DOHH2 (cell line): Measurements from ENCODE around the gene ATP2B2.

Experiments used
- H3F3A ChIP-seq: fragments of 200-600 bp; sonication (generic), shearing (Covaris generic); 2 replicates; pipeline ENCODE4 v1.6.0; 2016; ENCODE audit warnings: antibody characterized with exemption, mild to moderate bottlenecking; ENCODE audit not compliant: control insufficient read depth, insufficient read depth
- H3K27ac ChIP-seq: fragments of 200-600 bp; sonication (generic); 2 replicates; pipeline ENCODE4 v1.5.1; 2014; ENCODE audit warnings: low read depth, mild to moderate bottlenecking, low read length, moderate library complexity
- H3K27me3 ChIP-seq: fragments of 200-600 bp; sonication (generic); 2 replicates; pipeline ENCODE4 v1.6.1; 2014; ENCODE audit warnings: mild to moderate bottlenecking, low read length, mixed read lengths; ENCODE audit not compliant: control insufficient read depth
- H3K36me3 ChIP-seq: fragments of 200-600 bp; sonication (generic); 2 replicates; pipeline ENCODE4 v1.6.1; 2014; ENCODE audit warnings: mild to moderate bottlenecking, low read length, moderate library complexity, mixed read lengths; ENCODE audit not compliant: control insufficient read depth
- H3K4me1 ChIP-seq: fragments of 200-600 bp; sonication (generic); 2 replicates; pipeline ENCODE4 v1.6.1; 2014; ENCODE audit warnings: mild to moderate bottlenecking, low read length, mixed read lengths; ENCODE audit not compliant: control insufficient read depth
- H3K4me2 ChIP-seq: fragments of 200-600 bp; sonication (generic); 2 replicates; pipeline ENCODE4 v1.6.0; 2014; ENCODE audit warnings: mild to moderate bottlenecking, low read length, moderate library complexity
- H3K4me3 ChIP-seq: fragments of 200-600 bp; sonication (generic); 2 replicates; pipeline ENCODE4 v1.5.1; 2014; ENCODE audit warnings: mild to moderate bottlenecking, low read length, mixed read lengths
- H3K79me2 ChIP-seq: fragments of 200-600 bp; sonication (generic); 2 replicates; pipeline ENCODE4 v1.6.1; 2014; ENCODE audit warnings: mild to moderate bottlenecking, low read length, mixed read lengths; ENCODE audit not compliant: control insufficient read depth
- H3K9me2 ChIP-seq: fragments of 200-600 bp; sonication (generic); replicated peaks from 2 replicates; pipeline ENCODE4 v1.6.1; 2014; ENCODE audit warnings: mild to moderate bottlenecking, low read length, mixed read lengths; ENCODE audit not compliant: control insufficient read depth
- H3K9me3 ChIP-seq: fragments of 200-600 bp; sonication (generic); 2 replicates; pipeline ENCODE4 v1.6.1; 2014; ENCODE audit warnings: antibody characterized with exemption, low read length, mixed read lengths; ENCODE audit not compliant: control insufficient read depth, insufficient read depth
- H4K20me1 ChIP-seq: fragments of 200-600 bp; sonication (generic); 2 replicates; pipeline ENCODE4 v1.6.0; 2014; ENCODE audit warnings: low read depth, mild to moderate bottlenecking, antibody characterized with exemption, low read length, moderate library complexity; ENCODE audit not compliant: control insufficient read depth, insufficient read depth
- CTCF ChIP-seq: fragments of 200-600 bp; sonication (generic); IDR thresholded peaks from one replicate; pipeline ENCODE4 v1.5.1; 2014; ENCODE audit warnings: antibody characterized with exemption, mild to moderate bottlenecking, low read depth, low read length; ENCODE audit not compliant: poor library complexity, severe bottlenecking
- EZH2phosphoT487 ChIP-seq: fragments of 200-600 bp; sonication (generic); IDR thresholded peaks from 2 replicates; pipeline ENCODE4 v1.6.1; 2017; ENCODE audit warnings: borderline replicate concordance, mild to moderate bottlenecking, antibody characterized with exemption, low read length, moderate library complexity, mixed read lengths

The ATP2B2 gene

GRCh38 chr3:10530241-10530640 is 24.9 kb upstream of the ATP2B2 start:
- H3K9me2 ChIP-seq, result no peaks in the 10 kb centered on the region
- no peak overlapping the region for H3K27ac ChIP-seq
- H3K79me2 ChIP-seq, result no peaks in the 10 kb centered on the region
- no peak for TF ChIP-seq CTCF
- no peak for TF ChIP-seq EZH2phosphoT487
- H4K20me1 ChIP-seq, result no peaks in the 10 kb centered on the region
- 0 out of 2 replicates have a peak, but pooled peaks cover 2% of the 10 kb centered on the region for H3K27me3 ChIP-seq
- no peak overlapping the region for H3K4me2 ChIP-seq
- H3K4me1 ChIP-seq, result no peaks in the 10 kb centered on the region
- no peaks in the 10 kb centered on the region for H3K9me3 ChIP-seq
- H3F3A ChIP-seq, result no peaks in the 10 kb centered on the region
- no peak overlapping the region for H3K4me3 ChIP-seq
- no peaks in the 10 kb centered on the region for H3K36me3 ChIP-seq

GRCh38 chr3:10529809-10530208 is 24.4 kb upstream of the ATP2B2 start:
- no peaks in the 10 kb centered on the region for H3K4me1 ChIP-seq
- peaks cover 2% of the 10 kb centered on the region; the same call in 1 of the 2 replicates for H3K27me3 ChIP-seq
- H3K9me2 ChIP-seq, result no peaks in the 10 kb centered on the region
- H4K20me1 ChIP-seq, result no peaks in the 10 kb centered on the region; the same call in 1 of the 2 replicates
- H3K4me2 ChIP-seq, result no peak overlapping the region
- no peak overlapping the region for H3K4me3 ChIP-seq
- no peaks in the 10 kb centered on the region for H3K36me3 ChIP-seq
- no peak overlapping the region for H3K27ac ChIP-seq
- no peaks in the 10 kb centered on the region for H3F3A ChIP-seq
- TF ChIP-seq EZH2phosphoT487, result no peak
- no peak for TF ChIP-seq CTCF
- no peaks in the 10 kb centered on the region for H3K9me3 ChIP-seq
- H3K79me2 ChIP-seq, result no peaks in the 10 kb centered on the region

- H4K20me1 ChIP-seq, result no peaks in the 10 kb centered on the region; the same call in 1 of the 2 replicates
- H3K27me3 ChIP-seq, result peaks cover 14% of the 10 kb centered on the region; the same call in 1 of the 2 replicates
- no peaks in the 10 kb centered on the region for H3F3A ChIP-seq
- no peaks in the 10 kb centered on the region for H3K79me2 ChIP-seq
- H3K27ac ChIP-seq, result no peak overlapping the region
- no peaks in the 10 kb centered on the region for H3K9me2 ChIP-seq
- no peaks in the 10 kb centered on the region for H3K9me3 ChIP-seq
- no peak overlapping the region for H3K4me3 ChIP-seq
- no peaks in the 10 kb centered on the region for H3K4me1 ChIP-seq
- H3K36me3 ChIP-seq, result no peaks in the 10 kb centered on the region
- no peak overlapping the region for H3K4me2 ChIP-seq
- TF ChIP-seq EZH2phosphoT487 (no peak), CTCF (no peak)
Observed at GRCh38 chr3:10528046-10528445, 22.7 kb upstream of the ATP2B2 start.
